ENCODE results near the gene LRRC2. TPM values are rescaled to one million over a fixed set of nuclear protein-coding genes. Genes with fewer than 3 reads are reported as not detected.
A peak's percentile ranks its signal among the peaks of the same experiment; 100 is the strongest.

The LRRC2 gene
- total RNA-seq, 4 donors from 2014 or later = 0.32 to 0.83 (median 0.55) TPM

DNA sequence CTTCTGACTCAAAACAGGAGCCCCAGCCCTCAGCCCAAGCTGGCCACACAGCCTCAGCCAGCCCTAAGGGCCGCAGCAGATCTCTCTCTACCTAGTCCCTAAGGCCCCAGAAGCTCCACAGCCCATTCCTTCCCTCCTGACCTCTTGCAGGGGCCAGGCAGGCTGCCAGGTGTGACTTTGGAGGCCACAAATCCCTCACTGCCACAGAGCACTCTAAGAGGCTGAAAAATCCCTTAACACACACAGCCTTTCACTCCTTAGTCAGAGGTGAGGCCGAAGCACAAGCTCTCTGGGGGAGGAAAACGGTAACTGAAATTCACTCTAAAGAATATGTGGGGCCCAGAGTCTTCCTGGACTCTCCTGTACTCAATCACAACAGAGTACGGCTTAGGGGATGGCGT, 23.3 kb downstream of the LRRC2 start:
- H3K27me3 ChIP-seq = no peaks in the 10 kb centered on the region
- no peak overlapping the region for H3K27ac ChIP-seq (replicated peaks in 1 of 4)
- no peaks in the 10 kb centered on the region for H3K9me3 ChIP-seq
- intact Hi-C loops (cut with DNase I) = no loop called here
- WGBS = 86% methylated on average over 5 of the region's 5 CpGs
- peaks cover 0 to 23% (median 0%) of the 10 kb centered on the region in 4 donors for H3K36me3 ChIP-seq
- H3K4me3 ChIP-seq = no peak overlapping the region
- H3K4me1 ChIP-seq = peaks cover 0 to 4% (median 0%) of the 10 kb centered on the region in 4 donors
- TF ChIP-seq, protein P1, sequence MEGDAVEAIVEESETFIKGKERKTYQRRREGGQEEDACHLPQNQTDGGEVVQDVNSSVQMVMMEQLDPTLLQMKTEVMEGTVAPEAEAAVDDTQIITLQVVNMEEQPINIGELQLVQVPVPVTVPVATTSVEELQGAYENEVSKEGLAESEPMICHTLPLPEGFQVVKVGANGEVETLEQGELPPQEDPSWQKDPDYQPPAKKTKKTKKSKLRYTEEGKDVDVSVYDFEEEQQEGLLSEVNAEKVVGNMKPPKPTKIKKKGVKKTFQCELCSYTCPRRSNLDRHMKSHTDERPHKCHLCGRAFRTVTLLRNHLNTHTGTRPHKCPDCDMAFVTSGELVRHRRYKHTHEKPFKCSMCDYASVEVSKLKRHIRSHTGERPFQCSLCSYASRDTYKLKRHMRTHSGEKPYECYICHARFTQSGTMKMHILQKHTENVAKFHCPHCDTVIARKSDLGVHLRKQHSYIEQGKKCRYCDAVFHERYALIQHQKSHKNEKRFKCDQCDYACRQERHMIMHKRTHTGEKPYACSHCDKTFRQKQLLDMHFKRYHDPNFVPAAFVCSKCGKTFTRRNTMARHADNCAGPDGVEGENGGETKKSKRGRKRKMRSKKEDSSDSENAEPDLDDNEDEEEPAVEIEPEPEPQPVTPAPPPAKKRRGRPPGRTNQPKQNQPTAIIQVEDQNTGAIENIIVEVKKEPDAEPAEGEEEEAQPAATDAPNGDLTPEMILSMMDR (IDR thresholded peaks at IDR 0.05) = no peak
- no peak for TF ChIP-seq POLR2AphosphoS5 (IDR thresholded peaks at IDR 0.05)
- peak; percentile 79 for DNase-seq (ENCODE audit: extremely low spot score)

DNA sequence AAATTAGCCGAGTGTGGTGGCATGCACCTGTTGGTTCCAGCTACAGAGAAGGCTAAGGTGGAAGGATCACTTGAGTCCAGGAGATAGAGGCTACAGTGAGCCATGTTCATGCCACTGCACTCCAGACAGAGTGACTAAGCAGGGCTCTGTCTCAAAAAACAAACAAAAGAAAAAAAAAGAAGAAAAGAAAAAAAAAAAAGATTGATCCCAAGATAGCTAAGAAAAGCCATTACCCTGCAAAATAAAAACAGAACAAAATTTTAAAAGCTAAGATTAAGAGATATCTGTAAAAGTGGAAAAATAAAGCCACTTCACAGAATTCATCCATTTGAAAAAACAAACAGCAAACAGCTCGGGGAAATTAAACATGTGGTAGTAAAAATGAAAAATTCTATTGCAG, 23.8 kb downstream of the LRRC2 start:
- peaks cover 0 to 28% (median 0%) of the 10 kb centered on the region in 4 donors for H3K36me3 ChIP-seq
- intact Hi-C loops (cut with DNase I) = no loop called here
- WGBS = 91% methylated on average over 2 of the region's 2 CpGs

DNA sequence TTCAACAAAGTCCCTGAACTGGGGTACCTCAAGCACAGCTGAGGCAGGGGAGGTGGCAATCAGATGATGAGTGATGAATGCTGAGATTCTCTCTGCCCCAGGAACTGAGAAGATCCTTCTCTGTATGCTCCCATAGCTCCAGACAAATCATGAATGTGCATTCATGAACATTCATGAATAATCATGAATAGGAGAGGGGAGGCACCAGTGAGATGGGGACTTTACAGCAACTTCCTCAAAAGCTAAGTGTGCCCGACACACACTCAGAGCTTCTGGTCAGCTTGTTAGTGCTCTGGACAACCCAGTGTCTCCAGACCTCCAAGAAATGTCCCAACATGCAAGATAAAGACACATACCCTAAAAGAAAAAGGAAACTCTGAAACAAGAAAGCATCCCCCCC, 24.3 kb downstream of the LRRC2 start:
- intact Hi-C loops (cut with DNase I) = no loop called here
- WGBS = 64% methylated on average over 1 of the region's 1 CpG
- H3K36me3 ChIP-seq = peaks cover 0 to 33% (median 0%) of the 10 kb centered on the region in 4 donors

More for the DNA sequence above, 23.8 kb downstream of the LRRC2 start:
- H3K4me3 ChIP-seq = no peak overlapping the region
- H3K27ac ChIP-seq (replicated peaks in 1 of 4) = no peak overlapping the region
- DNase-seq (ENCODE audit: extremely low spot score) = no peak
- no peaks in the 10 kb centered on the region for H3K9me3 ChIP-seq
- TF ChIP-seq EP300 (IDR thresholded peaks at IDR 0.05) (no peak), POLR2AphosphoS5 (IDR thresholded peaks at IDR 0.05) (no peak), POLR2A (IDR thresholded peaks at IDR 0.05; ENCODE audit: low read depth) (no peak)
- TF ChIP-seq, protein P1 (IDR thresholded peaks at IDR 0.05) = no peak
- peaks cover 0 to 4% (median 0%) of the 10 kb centered on the region in 4 donors for H3K4me1 ChIP-seq
- no peaks in the 10 kb centered on the region for H3K27me3 ChIP-seq

DNA sequence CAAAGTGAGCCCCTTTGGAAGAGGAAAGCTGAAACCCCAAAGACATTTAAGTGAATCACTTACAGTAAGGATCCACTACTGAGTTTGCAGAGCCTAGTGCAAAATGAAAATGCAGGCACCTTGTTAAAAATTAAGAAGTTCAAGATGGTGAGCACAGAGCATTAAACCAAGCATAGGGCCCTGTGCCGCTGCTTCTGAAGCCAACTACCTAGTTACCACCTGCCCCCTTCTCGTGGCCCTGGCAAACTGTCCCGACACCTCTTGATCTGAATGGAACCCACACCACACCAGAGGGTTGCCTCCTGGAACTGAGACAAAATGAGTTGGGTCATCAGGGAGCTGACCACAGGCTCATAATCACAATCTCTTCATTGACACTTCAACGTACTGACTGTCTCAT, 25.6 kb downstream of the LRRC2 start:
- Histone ChIP-seq H3K9me3 (no peaks in the 10 kb centered on the region), H3K36me3 (peaks cover 0 to 45% (median 0%) of the 10 kb centered on the region in 4 donors), H3K27me3 (peaks cover 0 to 7% (median 0%) of the 10 kb centered on the region in 4 donors), H3K4me1 (peaks cover 0 to 4% (median 0%) of the 10 kb centered on the region in 4 donors), H3K27ac (replicated peaks in 1 of 4) (no peak overlapping the region), H3K4me3 (no peak overlapping the region)
- WGBS = 89% methylated on average over 4 of the region's 4 CpGs
- no peak for TF ChIP-seq POLR2A (IDR thresholded peaks at IDR 0.05; ENCODE audit: low read depth)
- TF ChIP-seq POLR2AphosphoS5 (IDR thresholded peaks at IDR 0.05) = no peak
- TF ChIP-seq, protein P1 (IDR thresholded peaks at IDR 0.05) = no peak
- TF ChIP-seq EP300 (IDR thresholded peaks at IDR 0.05) = no peak
- peak; percentile 66 for DNase-seq (ENCODE audit: extremely low spot score)
- intact Hi-C loops (cut with DNase I) = no loop called here

More for the DNA sequence above, 24.3 kb downstream of the LRRC2 start:
- no peak overlapping the region for H3K27ac ChIP-seq (replicated peaks in 1 of 4)
- H3K4me1 ChIP-seq = peaks cover 0 to 4% (median 0%) of the 10 kb centered on the region in 4 donors
- peaks cover 0 to 1% (median 0%) of the 10 kb centered on the region in 4 donors for H3K27me3 ChIP-seq
- no peaks in the 10 kb centered on the region for H3K9me3 ChIP-seq
- TF ChIP-seq EP300 (IDR thresholded peaks at IDR 0.05) = no peak
- no peak for DNase-seq (ENCODE audit: extremely low spot score)
- no peak overlapping the region for H3K4me3 ChIP-seq

DNA sequence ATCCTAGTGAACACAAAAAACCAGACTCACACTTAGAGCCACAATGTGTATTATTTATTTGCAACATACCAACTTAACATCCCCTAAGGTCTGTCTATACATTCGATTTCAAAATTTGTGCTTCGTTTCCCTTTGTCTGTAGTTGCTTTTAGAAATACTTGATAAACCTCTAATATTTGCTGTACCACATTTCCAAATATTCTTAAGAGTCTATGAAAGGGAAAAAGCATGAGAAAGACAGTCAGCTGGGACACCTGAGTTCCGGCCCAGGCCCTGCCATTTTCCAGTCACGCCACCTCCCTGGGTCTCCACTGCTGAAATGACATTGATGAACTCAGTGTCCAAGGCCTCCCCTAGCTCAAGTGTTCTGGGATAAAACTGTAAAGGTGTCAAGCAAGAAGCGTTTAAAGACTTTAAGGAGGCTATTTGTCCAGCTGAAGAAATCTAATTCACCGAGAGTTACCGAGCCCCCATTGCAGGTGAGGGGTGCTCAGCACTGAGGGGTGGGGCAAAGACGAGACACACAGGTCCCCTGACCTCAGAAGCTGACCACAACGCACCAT, 26.6 kb downstream of the LRRC2 start:
- intact Hi-C loops (cut with DNase I) = no loop called here
- Histone ChIP-seq H3K36me3 (peaks cover 0 to 40% (median 0%) of the 10 kb centered on the region in 4 donors), H3K27ac (replicated peaks in 1 of 4) (no peak overlapping the region), H3K27me3 (peaks cover 0 to 7% (median 0%) of the 10 kb centered on the region in 4 donors), H3K4me3 (no peak overlapping the region), H3K9me3 (no peaks in the 10 kb centered on the region), H3K4me1 (peaks cover 0 to 4% (median 0%) of the 10 kb centered on the region in 4 donors)
- peak; percentile 3 for DNase-seq (ENCODE audit: extremely low spot score)
- WGBS = 92% methylated on average over 9 of the region's 9 CpGs
- TF ChIP-seq POLR2A (IDR thresholded peaks at IDR 0.05; ENCODE audit: low read depth) = no peak

Measured in esophagus muscularis mucosa (tissue), 4 donors.